ENCODE results near the gene PSMD14.
"Not testable (repeated sequence)": the region's sequence is repeated elsewhere in the genome, so short reads cannot be mapped to it uniquely, and the experiment has no call there.

The PSMD14 gene

DNA sequence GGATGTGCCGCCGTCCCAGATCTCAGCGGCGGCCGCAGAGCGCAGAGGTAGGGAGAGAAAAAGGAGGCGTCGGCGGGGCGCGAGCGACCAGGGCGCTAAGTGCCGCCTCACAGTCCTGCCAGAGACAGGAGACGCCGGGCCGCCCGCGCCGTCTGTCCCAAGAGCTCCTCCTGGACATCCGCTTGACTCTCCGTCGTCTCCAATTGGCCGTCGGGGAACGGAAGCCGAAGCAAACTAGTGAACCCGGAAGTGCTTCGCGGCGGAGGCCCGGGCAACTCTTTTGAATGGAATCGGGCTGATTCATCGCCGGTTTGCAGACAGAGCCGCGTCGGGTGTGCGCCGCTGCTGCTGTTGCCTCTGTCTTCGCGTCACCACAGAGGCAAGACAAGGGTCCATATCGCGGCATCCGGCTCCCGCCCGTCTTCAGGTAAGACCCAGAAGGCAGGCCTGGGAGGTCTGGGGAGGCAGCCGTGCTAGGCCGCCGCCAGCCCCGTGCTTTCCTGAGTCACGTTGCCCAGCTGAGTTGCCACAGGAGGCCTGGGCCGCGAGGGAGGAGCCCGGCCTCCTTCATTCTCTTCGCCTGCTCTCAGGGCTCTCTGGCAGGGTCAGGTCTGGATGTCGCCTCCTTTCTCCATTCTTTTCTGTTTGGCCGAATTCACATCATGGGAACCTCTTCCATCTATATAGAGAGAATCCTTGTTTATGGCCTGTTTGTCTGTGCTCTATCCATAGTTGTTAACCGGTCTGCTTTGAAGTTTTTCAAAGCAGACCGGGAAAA, at the start of gene PSMD14:
Gene PSMD14, plus strand, starts transcription at position 248 of the 778 bp plus-strand sequence. CDS start 10,401 bp downstream, outside the sequence.
- FAIRE-seq = peak; percentile 32

DNA sequence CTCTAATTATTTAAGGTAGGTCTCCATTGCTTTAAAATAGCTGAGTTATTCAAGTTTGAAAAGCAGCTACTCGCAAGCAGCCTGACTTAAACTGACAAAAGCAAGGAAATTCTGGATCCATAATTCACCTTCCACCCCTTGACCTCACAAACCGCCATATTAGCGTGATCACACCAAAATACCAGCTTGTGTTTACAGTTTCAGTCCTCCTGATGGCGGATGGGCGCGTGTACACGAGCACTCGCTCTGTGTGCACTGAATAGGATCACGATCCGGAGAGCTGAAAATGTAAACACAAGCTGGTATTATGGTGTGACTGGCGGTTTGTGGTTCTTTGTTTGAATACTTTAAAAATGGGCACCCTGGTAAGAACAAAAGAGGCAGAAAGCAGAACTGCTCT, 42.4 kb upstream of the PSMD14 start:
- FAIRE-seq = no peak

DNA sequence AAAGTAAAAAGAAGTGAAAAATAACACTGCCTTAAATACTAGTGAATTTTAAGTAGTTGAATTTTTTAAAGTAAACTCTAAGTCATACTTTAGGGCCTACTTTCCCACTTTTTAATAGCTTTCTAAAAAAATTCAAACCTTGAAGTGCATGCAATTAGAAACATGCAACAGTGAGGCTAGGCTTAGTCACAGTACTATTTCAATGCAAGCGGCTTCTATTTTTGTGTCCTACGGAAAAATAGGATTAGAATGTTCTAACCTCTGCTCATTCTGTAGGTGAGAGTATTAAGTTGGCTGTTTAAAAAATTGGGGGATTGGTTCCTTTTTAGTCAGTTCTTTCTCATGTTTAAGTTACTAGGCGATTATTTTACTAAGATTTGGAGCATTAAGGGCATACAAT, 39.1 kb upstream of the PSMD14 start:
- no peak for FAIRE-seq

DNA sequence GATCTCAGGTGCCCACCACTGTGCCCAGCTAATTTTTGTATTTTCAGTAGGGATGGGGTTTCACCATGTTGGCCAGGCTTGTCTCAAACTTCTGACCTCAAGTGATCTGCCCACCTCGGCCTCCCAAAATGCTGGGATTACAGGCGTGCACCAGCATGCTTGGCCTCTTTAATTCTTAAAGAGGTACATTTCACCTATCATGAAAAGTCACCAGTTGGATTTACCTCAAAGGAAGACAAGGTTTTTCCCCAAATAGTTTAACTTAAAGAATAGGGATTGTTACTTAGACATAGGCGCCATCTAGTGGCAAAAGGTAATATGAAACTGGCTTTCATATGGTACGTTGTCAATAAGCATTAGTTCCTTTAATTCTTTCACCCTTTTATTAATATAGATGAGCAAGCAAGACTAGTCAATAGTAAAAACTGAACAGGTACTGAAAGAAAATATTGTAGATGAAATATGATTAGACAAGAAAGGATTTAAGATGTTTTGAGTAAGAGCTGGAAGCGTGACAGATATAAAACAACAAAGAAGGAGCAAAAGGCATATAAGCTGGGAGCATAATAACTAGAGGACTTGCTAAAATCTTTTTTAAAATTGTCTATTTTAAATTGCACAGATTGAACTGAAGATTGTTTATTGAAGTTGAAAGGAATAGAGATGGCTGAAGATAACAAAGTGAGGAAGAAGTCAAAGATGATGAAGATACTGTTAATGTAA, 35.0 kb upstream of the PSMD14 start:
- peak; percentile 98 for FAIRE-seq

DNA sequence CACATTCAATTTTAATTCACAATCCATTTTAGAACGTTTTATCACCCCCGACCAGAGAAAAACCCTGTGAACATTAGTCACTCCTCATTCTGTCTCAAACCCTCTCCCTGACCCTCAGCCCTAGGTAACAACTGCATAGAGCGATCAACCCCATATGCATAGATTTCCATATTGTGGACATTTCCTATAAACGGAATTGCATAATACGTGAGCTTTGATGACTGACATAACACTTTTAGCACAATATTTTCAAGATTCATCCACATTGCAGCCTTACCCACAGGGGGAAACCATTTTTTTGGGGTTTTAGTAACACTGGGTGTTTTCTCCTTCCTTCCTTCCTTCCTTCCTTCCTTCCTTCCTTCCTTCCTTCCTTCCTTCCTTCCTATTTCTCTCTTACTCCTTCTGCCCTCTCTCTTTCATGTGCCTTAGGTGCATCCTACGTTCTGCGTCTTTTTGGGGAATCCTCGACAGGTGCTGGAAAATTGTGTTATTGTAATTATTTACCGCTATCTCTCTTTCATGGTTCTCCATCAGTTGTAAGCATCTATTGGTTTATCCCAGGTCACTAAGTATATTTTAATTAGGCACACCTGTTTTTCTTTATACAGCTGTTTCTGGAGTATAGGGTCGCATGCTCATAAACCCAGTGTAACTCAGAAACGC, 29.5 kb upstream of the PSMD14 start:
- FAIRE-seq = not testable (repeated sequence)

DNA sequence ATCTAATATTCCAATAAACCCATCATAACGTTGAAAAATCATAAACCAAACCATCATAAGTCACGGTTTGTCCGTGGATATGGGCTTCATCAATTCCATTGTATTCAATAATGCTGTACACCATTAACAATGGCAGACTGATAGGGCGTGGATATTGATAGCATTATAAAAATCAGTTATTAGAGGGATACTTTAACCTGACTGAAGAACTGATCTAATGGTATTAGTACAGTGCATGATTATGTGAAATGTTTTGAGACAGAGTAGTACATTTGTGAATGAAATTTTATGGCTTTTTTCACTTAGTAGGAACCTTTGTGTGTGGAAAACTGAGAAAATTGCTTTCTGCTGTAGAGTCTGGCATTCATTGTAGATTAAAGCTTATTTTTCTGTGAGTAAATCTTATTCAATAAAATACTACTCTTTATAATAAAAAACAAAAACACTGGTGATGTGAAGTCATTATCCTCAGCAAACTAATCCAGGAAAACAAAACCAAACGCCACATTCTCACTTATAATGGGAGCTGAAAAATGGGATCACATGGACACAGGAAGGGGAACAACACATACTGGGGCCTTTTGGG, 28.9 kb upstream of the PSMD14 start:
- not testable (repeated sequence) for FAIRE-seq

DNA sequence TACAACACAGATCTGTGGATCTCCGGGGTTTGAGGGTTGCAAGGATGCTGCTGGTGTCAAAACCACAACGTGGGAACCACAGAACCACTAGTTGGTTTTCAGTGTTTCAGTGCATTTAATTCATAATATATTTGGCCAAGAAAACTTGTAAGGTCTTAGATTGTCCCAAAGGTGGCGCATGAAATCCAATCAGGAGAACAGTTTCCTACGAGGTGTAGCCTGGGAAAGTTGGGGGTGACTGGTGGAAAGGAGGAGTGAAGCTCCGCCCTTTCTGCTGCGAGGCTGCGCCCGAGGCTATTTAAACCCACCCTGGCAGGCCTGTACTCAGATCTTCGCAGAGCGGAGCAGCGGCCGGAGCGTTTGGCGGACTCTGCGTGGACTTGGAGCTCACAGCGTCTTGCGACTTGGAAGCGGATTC, 27.3 kb upstream of the PSMD14 start:
- not testable (repeated sequence) for FAIRE-seq

DNA sequence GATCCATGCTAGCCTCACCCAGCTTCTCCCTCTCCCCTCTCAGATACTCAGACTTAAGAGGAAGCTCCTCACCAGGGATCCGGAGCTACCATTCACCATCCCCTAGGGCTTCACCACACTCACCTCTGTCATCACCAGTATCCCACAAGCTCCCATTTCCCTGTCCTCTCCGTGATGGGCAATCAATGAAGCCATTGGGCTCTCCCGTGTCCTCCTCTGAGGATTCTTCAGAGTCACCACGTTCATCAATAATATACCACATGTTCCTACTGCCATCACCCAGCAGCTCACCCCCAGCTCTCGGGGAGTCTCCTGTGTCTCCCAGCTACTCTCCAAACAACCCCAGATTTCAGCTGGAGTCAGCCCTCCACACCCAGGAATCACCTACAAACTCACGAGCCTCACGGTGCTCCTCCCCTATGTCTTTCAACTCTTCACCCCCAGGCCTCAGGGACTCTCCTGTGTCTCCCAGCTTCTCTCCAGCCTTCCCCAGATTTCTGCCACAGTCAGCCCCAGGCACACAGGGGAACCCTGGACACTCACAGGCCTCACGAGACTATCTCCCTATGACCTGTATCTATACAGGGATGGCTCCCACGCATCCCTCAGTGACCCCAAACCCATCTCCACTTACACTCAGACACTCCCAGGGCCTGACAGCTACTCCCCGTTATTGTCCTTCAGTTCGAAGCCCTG, 26.5 kb upstream of the PSMD14 start:
- FAIRE-seq = not testable (repeated sequence)

DNA sequence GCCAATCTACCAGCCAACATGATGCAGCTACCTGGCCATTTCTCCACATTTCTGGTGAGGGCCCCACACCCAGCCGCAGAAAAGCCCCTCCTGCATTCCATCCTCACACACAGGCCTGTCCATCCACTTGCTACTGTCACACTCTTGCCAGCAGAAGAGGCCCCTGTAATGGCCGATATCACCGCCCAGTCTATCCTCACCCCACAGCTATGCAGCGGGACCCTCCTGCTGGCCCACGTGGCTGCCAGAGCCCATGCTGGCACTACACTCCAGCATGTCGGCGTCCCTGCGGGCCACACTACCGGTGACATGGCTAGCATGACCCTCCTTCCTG, 25.9 kb upstream of the PSMD14 start:
- not testable (repeated sequence) for FAIRE-seq

DNA sequence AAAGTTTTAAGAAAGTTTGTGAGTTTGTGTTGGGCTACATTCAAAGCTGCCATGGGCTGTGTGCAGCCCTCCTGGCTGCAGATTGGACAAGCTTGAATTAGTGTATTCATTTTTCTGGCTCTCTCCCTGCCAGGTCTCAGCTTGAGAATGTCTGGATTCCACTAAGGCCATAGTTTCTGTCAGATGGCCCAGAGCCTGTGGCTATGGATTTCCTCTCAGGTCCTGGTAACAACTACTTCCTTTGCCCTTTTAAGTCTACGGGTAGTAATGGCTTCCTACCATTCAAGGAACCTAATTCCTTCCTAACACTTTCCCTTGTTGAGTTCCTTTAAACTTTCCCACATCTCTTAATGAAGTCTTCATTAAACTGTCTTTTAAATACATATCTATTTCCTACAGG, 24.3 kb upstream of the PSMD14 start:
- FAIRE-seq = no peak

DNA sequence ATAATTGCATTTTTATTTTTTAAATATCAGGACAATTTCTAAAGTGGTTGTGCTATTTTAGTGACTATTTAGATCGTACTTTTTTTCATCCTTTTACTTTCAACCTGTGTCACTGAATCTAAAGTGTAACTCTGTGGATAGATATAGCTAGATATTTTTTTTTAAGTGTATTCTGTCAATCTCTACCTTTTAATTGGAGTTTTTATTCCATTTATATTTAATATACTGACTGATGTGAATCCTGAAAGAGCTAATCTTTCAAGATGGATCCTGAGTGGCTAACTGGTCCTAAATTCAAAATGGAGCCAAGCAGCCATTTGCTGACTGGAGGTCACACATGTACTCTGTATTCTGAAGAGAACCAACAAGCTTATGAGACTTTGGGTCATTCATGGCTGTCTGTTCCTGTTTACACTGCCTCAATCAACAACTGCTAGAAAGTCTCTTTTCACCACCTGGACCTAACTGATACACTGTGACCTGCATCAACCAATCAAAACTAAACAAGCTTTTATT, 4.6 kb upstream of the PSMD14 start:
- no peak for FAIRE-seq

DNA sequence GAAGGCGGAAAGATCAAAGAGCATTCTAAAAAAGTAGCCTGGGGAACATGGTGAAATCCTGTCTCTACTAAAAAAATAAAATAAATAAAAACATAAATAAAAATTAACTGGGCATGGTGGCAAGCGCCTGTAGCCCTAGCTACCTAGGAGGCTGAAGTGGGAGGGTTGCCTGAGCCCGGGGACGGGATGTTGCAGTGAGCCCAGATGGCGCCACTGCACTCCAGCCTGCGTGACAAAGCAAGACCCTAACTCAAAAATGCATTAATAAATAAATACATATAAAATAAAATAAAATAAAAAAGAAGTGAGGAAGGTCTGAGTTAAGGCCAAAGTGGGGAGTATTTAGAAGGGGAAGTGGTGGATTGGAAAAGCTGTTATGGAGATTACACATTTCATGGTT, 1.3 kb upstream of the PSMD14 start:
- FAIRE-seq = no peak

DNA sequence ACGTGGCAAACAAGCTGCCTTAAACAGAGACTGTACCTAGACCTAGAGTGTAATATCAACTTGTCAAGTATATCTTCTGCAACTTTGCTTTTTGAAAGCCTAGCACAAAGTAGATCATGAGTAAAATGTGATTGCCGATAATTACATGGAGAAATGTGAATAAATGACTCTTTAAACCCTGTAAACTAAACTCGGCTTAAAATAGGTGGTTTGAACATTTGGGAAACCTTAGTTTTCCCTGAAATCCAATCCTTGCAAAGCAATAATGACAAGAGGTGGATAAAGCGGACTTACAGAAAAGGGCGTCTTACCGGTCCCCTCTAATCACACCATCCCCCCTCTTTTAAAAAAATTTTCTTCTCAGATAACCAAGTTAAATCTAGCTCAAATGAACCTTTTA, 549 bp upstream of the PSMD14 start:
- no peak for FAIRE-seq

DNA sequence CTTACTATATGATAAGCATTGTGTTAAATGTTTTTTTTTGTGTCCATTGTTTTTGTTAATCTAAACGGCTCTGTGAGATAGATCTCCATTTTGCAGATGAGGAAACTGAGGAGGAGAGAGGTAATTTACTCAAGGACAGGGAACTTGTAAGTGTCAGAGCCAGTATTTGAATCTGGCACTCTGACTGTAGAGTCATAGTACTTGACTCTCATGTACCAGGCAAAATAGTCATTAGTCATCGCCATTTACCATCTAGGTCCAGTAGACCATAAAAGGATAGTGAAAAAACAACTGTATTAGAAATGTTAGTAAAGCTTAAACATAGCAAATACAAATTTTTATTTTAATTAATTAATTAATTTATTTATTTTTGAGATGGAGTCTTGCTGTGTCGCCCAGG, 4.8 kb downstream of the PSMD14 start:
- no peak for FAIRE-seq

DNA sequence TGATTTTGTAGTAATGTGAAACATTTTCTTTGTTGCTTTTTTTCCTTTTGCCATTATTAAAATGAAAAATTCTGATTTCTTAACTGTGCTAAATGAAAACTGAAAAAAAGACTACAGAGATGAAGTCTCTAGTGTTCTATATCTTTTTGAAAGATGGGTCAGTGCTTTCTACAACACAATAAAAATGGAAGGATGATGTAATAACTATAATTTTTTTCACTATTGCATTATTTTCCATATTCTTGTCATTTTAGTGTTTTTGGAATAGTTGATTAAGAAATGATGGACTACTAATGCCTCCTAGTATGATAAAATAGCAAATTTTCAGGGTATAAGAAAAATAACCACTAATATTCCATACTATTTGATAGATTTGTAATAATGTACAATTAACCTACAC, 7.2 kb downstream of the PSMD14 start:
- FAIRE-seq = no peak

DNA sequence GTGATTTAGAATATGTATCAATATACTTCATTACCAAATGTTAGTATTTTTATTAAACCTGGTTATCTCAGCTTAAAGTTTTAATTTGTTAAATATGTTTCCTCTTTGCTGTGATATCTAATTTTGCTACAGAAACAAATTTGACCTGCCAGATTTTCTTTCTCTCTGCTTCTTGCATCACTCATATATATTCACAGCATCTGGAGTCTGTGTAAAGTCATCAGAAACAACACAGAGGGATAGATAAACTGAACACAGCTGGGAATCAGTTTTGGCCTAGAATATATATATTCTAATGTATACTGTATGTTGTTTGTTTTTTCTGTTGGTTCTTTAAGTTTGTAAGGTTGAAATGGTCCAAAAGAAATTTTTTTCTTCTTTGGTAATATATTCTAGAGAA, 8.5 kb downstream of the PSMD14 start:
- FAIRE-seq = no peak

DNA sequence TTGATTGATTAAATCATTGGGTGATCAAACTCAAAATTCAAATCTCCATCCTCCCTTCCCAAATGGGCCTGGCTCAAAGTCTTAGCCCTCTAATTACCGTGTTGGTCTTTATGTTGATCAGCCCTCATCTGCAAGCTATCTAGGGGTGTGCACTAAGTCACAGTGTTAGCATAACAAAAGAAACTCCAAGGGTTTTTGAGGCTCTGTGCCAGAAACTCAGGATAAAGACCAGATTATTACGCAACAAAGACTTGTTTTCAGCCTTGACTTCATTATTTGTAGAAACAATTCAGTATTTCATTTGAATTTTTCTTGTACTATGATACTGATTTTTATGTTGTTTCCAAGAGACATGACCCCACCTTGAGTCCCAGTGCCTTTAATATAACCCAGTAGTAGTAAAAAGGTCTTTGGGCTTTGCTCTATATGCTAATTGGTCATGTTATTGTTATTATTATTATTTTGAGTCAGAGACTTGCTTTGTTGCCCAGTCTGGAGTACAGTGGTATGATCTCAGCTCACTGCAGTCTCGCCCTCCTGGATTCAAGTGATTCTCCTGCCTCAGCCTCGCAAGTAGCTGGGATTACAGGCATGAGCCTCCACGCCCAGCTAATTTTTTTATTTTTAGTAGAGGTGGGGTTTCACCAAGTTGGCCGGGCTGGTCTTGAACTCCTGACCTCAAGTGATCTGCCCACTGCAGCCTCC, 13.9 kb downstream of the PSMD14 start:
- no peak for FAIRE-seq

DNA sequence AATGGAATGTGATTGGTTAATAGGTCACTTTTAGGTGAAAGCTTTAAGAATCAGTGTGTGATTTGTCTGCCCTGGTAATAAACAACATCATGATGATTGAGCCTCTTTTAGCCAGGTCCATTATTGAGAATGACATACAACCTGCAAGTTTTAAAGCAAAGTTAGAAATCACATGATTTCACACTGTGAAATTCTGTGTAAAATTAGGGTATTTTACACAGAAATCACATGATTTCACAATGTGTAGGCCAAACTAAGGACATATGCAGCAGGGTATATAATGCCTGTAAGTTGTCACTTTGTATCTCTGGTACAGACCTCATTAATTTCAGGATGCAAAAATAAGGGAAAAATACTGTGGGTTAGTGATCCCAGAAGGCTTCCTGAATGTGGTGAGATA, 16.7 kb downstream of the PSMD14 start:
- FAIRE-seq = no peak

DNA sequence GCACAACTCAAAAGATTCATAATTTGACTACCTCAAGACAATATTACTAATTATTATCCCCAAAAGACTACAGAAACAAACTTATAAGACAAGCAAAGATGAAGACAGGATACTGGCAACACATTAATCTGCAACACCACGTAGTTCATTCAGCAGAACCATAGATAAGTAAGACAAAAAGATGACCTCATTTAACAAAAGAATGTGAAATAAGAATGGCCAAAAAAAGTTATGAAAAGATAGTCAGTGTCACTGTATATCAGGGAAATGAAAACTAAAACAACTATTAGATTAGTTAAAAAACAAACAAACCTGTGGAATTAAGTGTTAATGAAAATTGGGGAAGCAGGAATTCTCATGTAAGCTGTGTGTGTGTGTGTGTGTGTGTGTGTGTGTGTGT, 19.4 kb downstream of the PSMD14 start:
- no peak for FAIRE-seq

DNA sequence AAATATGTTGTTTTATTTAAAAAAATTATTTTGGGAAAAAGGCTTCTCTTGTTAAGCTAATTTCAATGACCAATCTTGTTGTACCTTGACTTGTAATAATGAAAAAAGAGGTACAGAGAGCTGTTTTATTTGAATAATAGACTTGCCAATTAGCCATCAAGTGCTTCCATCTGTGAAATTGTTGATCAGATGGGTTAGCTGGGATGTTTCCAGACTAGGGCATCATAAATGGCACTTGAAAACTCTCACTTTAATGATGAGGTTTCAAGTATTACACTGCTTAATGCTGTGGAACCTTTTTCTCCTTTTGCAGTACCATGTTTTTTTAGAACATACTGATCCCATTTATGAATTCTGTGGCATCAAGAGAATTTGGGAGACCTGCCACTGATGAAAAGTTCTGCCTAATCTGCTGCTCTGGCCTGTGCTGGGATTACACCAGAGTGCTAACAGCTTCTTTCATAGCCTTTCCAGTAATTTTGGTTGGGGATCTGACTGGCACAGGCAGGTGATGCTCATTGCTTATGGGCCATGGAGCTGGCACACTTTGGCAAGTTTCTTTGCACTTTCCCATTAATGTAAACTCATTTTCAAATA, 24.2 kb downstream of the PSMD14 start:
- FAIRE-seq = no peak

DNA sequence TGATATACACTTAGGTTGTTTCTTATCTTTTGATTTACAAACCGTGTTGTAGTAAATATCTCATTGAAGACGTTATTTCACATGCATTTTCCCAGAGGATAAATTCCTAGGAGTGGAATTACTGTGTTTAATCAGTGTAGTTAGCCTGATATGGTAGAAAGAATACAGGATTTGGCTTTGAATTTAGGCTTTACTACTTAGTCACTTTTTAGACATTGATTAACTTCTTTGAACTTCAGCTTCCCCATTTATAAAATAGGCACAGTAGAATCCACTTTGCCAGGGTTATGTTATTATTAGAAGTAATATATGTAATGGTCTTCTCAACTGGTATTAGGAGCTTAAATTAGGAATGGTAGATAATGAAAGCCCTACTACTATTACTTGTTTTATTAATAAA, 27.4 kb downstream of the PSMD14 start:
- no peak for FAIRE-seq

DNA sequence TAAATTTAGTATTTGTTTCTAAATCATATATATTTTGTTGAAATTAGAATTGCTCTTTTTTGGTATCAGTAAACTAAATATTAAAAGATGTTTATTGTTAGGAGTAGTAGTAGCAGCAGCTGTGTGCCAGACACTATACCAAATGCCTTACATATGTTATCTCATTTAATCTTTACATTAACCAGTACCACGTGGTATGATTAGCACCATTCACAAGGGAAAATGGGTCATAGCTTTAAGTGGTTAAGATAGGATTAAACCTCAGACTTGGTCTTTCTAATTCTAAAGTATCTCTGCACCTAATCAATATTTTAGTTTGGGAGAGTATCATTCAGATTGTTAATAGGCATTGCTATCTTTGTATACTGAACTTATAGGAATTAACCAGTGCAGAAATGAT, 29.0 kb downstream of the PSMD14 start:
- FAIRE-seq = no peak
